ENCODE results near the gene TUT4. TPM values are rescaled to one million over a fixed set of nuclear protein-coding genes. Genes with fewer than 3 reads are reported as not detected.

The TUT4 gene
- total RNA-seq, 3 donors from 2014 or later: 44.2 to 85.3 (median 68.8) TPM

DNA sequence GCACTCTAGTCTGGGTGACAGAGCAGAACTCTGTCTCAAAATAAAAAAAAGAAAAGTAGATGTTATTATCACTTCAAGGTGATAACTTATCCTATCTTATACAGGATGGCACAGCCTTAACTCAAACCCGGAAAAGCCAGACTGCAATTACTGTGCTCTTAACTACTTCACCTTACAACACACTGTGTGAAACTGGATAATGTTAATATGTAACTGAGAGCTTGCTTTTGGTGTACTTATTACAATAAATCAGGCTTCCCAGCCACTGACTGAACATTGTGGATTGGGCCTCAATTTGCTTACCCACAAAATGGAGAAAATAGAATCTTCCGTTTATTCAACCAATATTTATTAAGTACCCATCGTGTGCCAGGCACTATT, 150.0 kb downstream of the TUT4 start:
- DNase-seq (ENCODE audit: low spot score in 2 of 2): no peak
- TF ChIP-seq POLR2AphosphoS5 (IDR thresholded peaks at IDR 0.05): no peak
- TF ChIP-seq, protein P1, sequence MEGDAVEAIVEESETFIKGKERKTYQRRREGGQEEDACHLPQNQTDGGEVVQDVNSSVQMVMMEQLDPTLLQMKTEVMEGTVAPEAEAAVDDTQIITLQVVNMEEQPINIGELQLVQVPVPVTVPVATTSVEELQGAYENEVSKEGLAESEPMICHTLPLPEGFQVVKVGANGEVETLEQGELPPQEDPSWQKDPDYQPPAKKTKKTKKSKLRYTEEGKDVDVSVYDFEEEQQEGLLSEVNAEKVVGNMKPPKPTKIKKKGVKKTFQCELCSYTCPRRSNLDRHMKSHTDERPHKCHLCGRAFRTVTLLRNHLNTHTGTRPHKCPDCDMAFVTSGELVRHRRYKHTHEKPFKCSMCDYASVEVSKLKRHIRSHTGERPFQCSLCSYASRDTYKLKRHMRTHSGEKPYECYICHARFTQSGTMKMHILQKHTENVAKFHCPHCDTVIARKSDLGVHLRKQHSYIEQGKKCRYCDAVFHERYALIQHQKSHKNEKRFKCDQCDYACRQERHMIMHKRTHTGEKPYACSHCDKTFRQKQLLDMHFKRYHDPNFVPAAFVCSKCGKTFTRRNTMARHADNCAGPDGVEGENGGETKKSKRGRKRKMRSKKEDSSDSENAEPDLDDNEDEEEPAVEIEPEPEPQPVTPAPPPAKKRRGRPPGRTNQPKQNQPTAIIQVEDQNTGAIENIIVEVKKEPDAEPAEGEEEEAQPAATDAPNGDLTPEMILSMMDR (IDR thresholded peaks at IDR 0.05): no peak
- TF ChIP-seq POLR2A (IDR thresholded peaks at IDR 0.05): no peak
- H3K27ac ChIP-seq: no peak overlapping the region
- no peaks in the 10 kb centered on the region for H3K36me3 ChIP-seq
- intact Hi-C loops (cut with DNase I; ENCODE audit: low total_unique reads): no loop called here
- no peak overlapping the region for H3K4me3 ChIP-seq
- no peaks in the 10 kb centered on the region for H3K9me3 ChIP-seq
- H3K4me1 ChIP-seq: peaks cover 0 to 14% of the 10 kb centered on the region in 2 donors
- no peaks in the 10 kb centered on the region for H3K27me3 ChIP-seq

DNA sequence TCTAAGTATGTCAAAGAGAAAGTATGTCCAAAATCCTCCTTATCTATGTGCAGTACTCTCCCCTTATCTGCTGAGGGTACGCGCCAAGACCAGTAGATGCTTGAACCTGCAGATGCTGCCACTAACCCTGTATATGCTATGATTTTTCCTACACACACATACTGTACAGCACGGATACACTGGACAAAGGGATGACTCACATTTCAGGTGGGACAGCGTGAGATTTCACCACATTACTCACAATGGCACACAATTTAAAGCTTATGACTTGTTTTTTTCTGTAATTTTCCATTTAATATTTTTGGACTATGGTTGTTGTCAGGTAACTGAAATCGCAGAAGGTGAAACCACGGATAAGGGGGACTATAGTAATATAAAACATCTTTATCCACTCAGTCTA, 152.8 kb downstream of the TUT4 start:
- H3K27ac ChIP-seq: no peak overlapping the region
- intact Hi-C loops (cut with DNase I; ENCODE audit: low total_unique reads): no loop called here
- H3K9me3 ChIP-seq: no peaks in the 10 kb centered on the region
- no peak overlapping the region for H3K4me3 ChIP-seq
- DNase-seq (ENCODE audit: low spot score in 2 of 2): no peak
- no peaks in the 10 kb centered on the region for H3K27me3 ChIP-seq
- H3K36me3 ChIP-seq: no peaks in the 10 kb centered on the region
- no peaks in the 10 kb centered on the region for H3K4me1 ChIP-seq
- no peak for TF ChIP-seq POLR2AphosphoS5 (IDR thresholded peaks at IDR 0.05)
- TF ChIP-seq POLR2A (IDR thresholded peaks at IDR 0.05): no peak
- TF ChIP-seq, protein P1 (IDR thresholded peaks at IDR 0.05): no peak

DNA sequence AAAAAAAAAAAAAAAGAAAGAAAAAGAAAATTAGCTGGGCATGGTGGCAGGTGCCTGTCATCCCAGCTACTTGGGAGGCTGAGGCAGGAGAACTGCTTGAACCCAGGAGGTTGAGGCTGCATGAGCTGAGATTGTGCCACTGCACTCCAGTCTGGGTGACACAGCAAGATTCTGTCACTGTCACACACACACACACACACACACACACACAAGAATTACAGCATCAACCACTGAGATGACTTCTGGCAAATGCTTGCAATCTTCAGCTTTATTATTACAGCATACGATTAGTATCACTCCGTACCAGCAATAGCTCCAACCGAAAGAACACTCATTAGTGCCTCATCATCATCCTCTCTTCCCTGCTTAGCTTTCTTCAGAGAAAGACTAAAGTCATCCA, 153.3 kb downstream of the TUT4 start:
- DNase-seq (ENCODE audit: low spot score in 2 of 2): no peak
- Histone ChIP-seq H3K9me3 (no peaks in the 10 kb centered on the region), H3K27me3 (no peaks in the 10 kb centered on the region), H3K36me3 (no peaks in the 10 kb centered on the region), H3K4me1 (no peaks in the 10 kb centered on the region), H3K4me3 (no peak overlapping the region), H3K27ac (no peak overlapping the region)
- intact Hi-C loops (cut with DNase I; ENCODE audit: low total_unique reads): no loop called here
- no peak for TF ChIP-seq POLR2AphosphoS5 (IDR thresholded peaks at IDR 0.05)
- TF ChIP-seq, protein P1 (IDR thresholded peaks at IDR 0.05): no peak
- no peak for TF ChIP-seq POLR2A (IDR thresholded peaks at IDR 0.05)

DNA sequence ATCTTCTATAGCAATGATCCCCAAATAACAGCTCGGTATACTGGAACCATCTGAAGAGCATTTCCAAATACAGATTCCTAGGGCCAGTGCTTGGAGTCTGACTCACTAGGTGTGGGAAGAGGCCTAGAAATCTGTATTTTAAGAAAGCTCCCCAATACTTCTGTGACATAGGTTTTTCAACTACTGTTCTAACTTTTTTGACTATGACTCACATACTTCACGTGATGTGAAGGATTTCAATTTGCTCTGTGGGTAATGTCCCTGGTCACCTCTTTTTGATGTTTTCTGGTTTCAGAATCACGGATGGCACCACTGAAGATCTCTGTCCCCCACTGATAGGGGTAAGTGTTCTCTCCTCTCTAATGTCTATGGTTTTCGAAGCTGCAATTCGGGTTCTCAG, 159.7 kb downstream of the TUT4 start:
- Histone ChIP-seq H3K27ac (no peak overlapping the region), H3K4me3 (no peak overlapping the region), H3K4me1 (no peaks in the 10 kb centered on the region), H3K9me3 (no peaks in the 10 kb centered on the region), H3K27me3 (no peaks in the 10 kb centered on the region), H3K36me3 (no peaks in the 10 kb centered on the region)
- intact Hi-C loops (cut with DNase I; ENCODE audit: low total_unique reads): no loop called here
- DNase-seq (ENCODE audit: low spot score in 2 of 2): no peak
- TF ChIP-seq POLR2A (IDR thresholded peaks at IDR 0.05) (no peak), POLR2AphosphoS5 (IDR thresholded peaks at IDR 0.05) (no peak)
- TF ChIP-seq, protein P1 (IDR thresholded peaks at IDR 0.05): no peak

DNA sequence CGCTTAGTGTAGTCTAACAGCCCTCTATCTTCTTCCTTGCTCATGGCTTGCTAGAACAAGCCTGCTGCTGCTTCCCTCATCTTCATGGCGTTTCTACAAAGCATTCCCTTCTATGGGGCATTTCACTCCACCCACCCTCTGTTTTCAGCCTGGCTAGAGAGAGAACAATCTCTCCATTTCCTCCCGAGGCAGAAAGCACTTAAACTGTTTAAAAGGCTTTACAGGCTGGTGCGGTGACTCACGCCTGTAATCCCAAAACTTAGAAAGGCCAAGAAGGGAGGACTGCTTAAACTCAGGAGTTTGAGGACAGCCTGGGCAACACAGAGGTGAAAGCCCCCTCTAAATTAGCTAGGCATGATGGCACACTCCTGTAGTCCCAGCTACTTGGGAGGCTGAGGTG, 166.4 kb downstream of the TUT4 start:
- Histone ChIP-seq H3K9me3 (no peaks in the 10 kb centered on the region), H3K4me1 (no peaks in the 10 kb centered on the region)
- no peak for DNase-seq (ENCODE audit: low spot score in 2 of 2)

More for the DNA sequence above, 166.4 kb downstream of the TUT4 start:
- intact Hi-C loops (cut with DNase I; ENCODE audit: low total_unique reads): no loop called here
- Histone ChIP-seq H3K27ac (no peak overlapping the region), H3K27me3 (no peaks in the 10 kb centered on the region), H3K4me3 (no peak overlapping the region), H3K36me3 (no peaks in the 10 kb centered on the region)
- TF ChIP-seq, protein P1 (IDR thresholded peaks at IDR 0.05): no peak
- TF ChIP-seq POLR2A (IDR thresholded peaks at IDR 0.05): no peak
- TF ChIP-seq POLR2AphosphoS5 (IDR thresholded peaks at IDR 0.05): no peak

Measured in breast epithelium (tissue), 4 donors.